ENCODE data around the gene SKAP1. TPM values are rescaled to one million over a fixed set of nuclear protein-coding genes. Genes with fewer than 3 reads are reported as not detected.
A peak's percentile ranks its signal among the peaks of the same experiment; 100 is the strongest.

The SKAP1 gene
- total RNA-seq, 8 experiments from 2014 or later: 1.2 to 7.1 (median 1.5) TPM; not detected in 2

DNA sequence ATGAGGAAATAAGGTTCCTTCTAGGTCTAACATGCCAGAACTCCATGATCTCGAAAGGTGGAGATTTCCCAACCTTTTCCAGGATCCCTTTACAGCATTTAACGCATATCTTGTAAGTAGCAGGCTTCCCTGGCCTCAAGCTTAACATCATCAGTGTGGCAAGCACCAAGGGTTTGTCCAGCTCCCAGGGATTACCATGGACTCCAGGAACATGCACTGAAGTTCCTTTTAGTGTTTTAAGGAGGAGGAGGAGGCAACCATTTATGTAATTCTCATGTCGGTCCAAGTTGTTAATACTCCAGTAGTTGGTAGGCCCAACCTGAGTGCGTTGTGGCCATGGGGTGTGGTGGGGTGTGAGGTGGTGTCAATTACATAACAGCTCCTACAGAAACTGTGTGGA is 11.8 kb upstream of the SKAP1 start:
- ATAC-seq (replicated peaks in 6 of 8): no peak
- Histone ChIP-seq H3K4me3 (no peak overlapping the region), H3K27ac (no peak overlapping the region), H3K4me1 (replicated peaks in 1 of 2) (peaks cover 25 to 53% of the 10 kb centered on the region in 2 donors)
- in situ Hi-C loops (cut with MboI; ENCODE audit: low pct_unique_long_range_greater_than_20kb in 2 of 9, low sequenced_read_pairs in 9 of 9, unreplicated experiment in 9 of 9): no loop called here
- WGBS, 10 experiments: 23 to 96% (median 80%) methylated on average over 1 to 4 of the region's 4 CpGs; no CpG with 5 or more reads in 2 of the 10 experiments

DNA sequence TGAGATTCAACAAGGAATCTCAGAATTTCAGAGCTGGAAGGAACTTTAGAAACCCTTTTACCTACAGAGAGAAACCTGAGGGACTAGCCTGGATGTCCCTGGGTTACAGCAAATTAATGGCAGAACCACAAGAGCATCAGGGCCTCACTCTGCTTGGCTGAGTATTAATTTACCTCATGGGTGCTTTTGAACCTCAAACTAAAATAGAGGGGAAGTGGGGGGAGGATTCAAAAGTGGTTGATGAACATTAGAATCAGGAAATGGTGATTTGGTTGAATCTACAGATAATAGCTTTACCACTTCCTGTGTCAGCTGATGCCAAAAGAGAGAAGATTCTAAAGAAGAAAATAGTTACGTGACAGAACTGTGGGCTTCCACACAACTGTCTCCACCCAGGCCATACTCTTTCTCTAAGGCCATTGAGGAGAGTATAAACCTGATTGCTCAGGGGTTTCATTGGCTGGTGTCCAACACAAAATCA is 11.3 kb upstream of the SKAP1 start:
- H3K27ac ChIP-seq: peak overlapping the region in 1 of 2 donors; percentile 80
- no peak for ATAC-seq (replicated peaks in 6 of 8)
- H3K4me1 ChIP-seq (replicated peaks in 1 of 2): peaks cover 25 to 53% of the 10 kb centered on the region in 2 donors
- in situ Hi-C loops (cut with MboI; ENCODE audit: low pct_unique_long_range_greater_than_20kb in 2 of 9, low sequenced_read_pairs in 9 of 9, unreplicated experiment in 9 of 9): no loop called here
- H3K4me3 ChIP-seq: no peak overlapping the region
- WGBS, 10 experiments: 86 to 100% (median 100%) methylated on average over 1 of the region's 1 CpG; no CpG with 5 or more reads in 7 of the 10 experiments

DNA sequence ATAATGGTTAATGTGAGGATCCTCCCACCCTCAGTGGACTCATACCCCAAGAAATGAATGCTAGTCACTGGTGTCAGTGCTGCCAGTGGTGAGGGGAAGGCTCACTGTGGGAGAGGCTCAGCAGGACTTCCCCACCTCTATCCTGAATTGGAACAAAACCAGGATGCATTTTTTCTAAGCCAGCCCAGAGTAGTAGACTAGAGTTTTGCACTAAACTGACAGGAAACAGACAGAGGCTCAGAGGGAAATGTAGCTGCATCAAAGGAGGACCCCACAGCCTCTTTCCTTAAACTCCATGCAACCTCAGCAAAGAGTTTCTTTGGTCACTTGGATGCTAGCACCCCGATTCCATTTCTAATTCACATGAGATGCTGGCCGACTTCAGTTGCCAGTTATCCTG is 10.7 kb upstream of the SKAP1 start:
- H3K27ac ChIP-seq: peak overlapping the region; percentile 46 to 80
- ATAC-seq (replicated peaks in 6 of 8): no peak
- H3K4me1 ChIP-seq (replicated peaks in 1 of 2): peaks cover 25 to 53% of the 10 kb centered on the region in 2 donors
- 0 to 100% (median 81%) methylated on average over 1 to 2 of the region's 2 CpGs; no CpG with 5 or more reads in 2 of the 10 experiments for WGBS, 10 experiments
- in situ Hi-C loops (cut with MboI; ENCODE audit: low pct_unique_long_range_greater_than_20kb in 2 of 9, low sequenced_read_pairs in 9 of 9, unreplicated experiment in 9 of 9): no loop called here
- no peak overlapping the region for H3K4me3 ChIP-seq

GRCh38 chr17:48439875-48440505 is 10.0 kb upstream of the SKAP1 start:
- Histone ChIP-seq H3K4me1 (replicated peaks in 1 of 2) (peaks cover 25 to 46% of the 10 kb centered on the region in 2 donors), H3K4me3 (no peak overlapping the region), H3K27ac (peak overlapping the region; percentile 46 to 80)
- 0 to 89% (median 46%) methylated on average over 1 to 8 of the region's 8 CpGs; no CpG with 5 or more reads in 3 of the 10 experiments for WGBS, 10 experiments
- in situ Hi-C loops (cut with MboI; ENCODE audit: low pct_unique_long_range_greater_than_20kb in 2 of 9, low sequenced_read_pairs in 9 of 9, unreplicated experiment in 9 of 9): no loop called here
- ATAC-seq (replicated peaks in 6 of 8): peak; percentile 29 to 93 (median 90)

GRCh38 chr17:48439110-48439850 is 9.3 kb upstream of the SKAP1 start:
- no peak overlapping the region for H3K4me3 ChIP-seq
- peaks cover 29 to 41% of the 10 kb centered on the region in 2 donors for H3K4me1 ChIP-seq (replicated peaks in 1 of 2)
- 0 to 100% (median 63%) methylated on average over 1 to 3 of the region's 3 CpGs; no CpG with 5 or more reads in 1 of the 10 experiments for WGBS, 10 experiments
- H3K27ac ChIP-seq: peak overlapping the region; percentile 45 to 80
- peak in 6 of 8 experiments; percentile 36 to 91 (median 70) for ATAC-seq (replicated peaks in 6 of 8)
- in situ Hi-C loops (cut with MboI; ENCODE audit: low pct_unique_long_range_greater_than_20kb in 2 of 9, low sequenced_read_pairs in 9 of 9, unreplicated experiment in 9 of 9): no loop called here

DNA sequence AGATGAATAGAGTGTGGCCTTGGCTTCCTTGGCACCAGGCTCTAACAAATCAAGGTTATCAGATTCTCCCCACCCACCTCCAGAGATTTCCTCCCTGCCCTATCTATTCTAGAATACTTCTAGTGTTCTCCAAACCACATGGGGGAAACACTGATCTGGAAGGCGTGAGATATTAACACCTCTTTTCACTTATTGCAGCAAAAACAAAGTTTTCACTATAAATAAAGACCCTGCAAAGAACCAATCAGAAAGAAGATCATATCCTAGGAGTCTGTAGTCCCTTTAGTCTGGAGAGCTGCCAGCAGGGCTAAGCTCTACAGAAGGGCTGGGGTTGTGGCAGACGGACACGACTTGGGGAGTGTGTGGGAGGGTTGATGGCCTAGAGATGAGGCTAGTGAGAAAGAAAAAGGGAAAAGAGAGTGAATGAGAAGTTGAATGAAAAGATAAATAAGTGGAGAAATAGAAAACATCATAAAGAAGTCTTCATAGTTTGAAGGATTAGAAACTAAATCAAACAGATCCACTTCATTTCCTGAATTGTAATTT is 8.6 kb upstream of the SKAP1 start:
- WGBS, 10 experiments: 39 to 100% (median 84%) methylated on average over 1 to 3 of the region's 3 CpGs; no CpG with 5 or more reads in 1 of the 10 experiments
- in situ Hi-C loops (cut with MboI; ENCODE audit: low pct_unique_long_range_greater_than_20kb in 2 of 9, low sequenced_read_pairs in 9 of 9, unreplicated experiment in 9 of 9): no loop called here
- H3K4me3 ChIP-seq: no peak overlapping the region
- H3K27ac ChIP-seq: peak overlapping the region in 1 of 2 donors; percentile 80
- no peak for ATAC-seq (replicated peaks in 6 of 8)
- H3K4me1 ChIP-seq (replicated peaks in 1 of 2): peaks cover 36 to 46% of the 10 kb centered on the region in 2 donors

GRCh38 chr17:48433896-48434295 is 3.9 kb upstream of the SKAP1 start:
- WGBS, 10 experiments: 40 to 90% (median 60%) methylated on average over 1 to 3 of the region's 6 CpGs; no CpG with 5 or more reads in 3 of the 10 experiments
- H3K27ac ChIP-seq: peak overlapping the region in 1 of 2 donors; percentile 74
- peak in 5 of 8 experiments; percentile 36 to 71 (median 54) for ATAC-seq (replicated peaks in 6 of 8)
- H3K4me1 ChIP-seq (replicated peaks in 1 of 2): peaks cover 26 to 31% of the 10 kb centered on the region in 2 donors
- H3K4me3 ChIP-seq: no peak overlapping the region
- in situ Hi-C loops (cut with MboI; ENCODE audit: low pct_unique_long_range_greater_than_20kb in 2 of 9, low sequenced_read_pairs in 9 of 9, unreplicated experiment in 9 of 9): no loop called here

DNA sequence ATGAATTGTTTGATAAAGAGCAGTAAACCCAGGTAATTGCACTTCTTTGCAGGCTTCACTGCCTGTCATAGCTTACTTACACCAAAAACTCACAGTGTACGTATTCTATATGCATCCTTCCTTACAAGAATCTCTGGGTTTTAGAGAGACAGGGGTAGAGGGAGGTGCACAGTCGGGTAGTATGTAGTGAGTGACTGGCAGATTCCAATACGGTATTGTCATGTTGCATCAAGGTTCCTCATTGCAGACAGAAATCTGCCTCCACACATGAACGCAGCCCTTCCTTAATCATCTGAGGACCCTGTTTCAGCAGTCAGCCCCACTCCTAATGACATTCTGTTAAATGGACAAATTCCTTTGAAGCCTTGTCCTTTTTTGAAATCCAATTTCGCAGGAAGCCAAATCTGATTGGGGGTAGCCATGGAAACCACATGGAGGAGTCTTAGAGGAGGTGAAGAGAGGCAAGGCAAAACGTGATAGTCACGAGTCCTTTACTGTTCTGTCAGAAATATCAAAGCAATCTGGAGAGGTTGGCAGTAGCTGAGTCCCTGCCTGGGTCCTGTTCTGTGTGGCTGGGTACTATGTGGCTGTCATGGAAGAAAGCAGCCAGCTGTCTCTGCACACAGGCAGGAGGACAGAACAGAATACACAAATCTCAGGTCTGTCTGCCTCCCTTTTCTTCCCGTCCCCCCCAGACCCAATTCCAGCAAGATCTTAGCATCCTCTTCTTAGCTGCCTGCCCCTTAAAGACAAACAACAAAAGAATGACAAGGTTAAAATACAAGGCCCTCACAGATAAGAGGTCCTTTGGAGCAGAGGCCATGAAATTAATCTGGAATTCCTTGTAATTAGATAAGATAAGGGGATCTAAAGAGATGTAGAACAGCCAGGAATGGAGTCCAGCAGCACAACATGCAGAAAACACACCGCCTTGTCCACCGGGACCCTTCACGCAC is 3.1 kb upstream of the SKAP1 start:
- H3K27ac ChIP-seq: peak overlapping the region; percentile 10 to 74
- H3K4me3 ChIP-seq: no peak overlapping the region
- WGBS, 10 experiments: 50 to 80% (median 67%) methylated on average over 1 to 10 of the region's 11 CpGs; no CpG with 5 or more reads in 2 of the 10 experiments
- H3K4me1 ChIP-seq (replicated peaks in 1 of 2): peaks cover 20 to 27% of the 10 kb centered on the region in 2 donors
- ATAC-seq (replicated peaks in 6 of 8): peak in 5 of 8 experiments; percentile 35 to 84 (median 75)
- in situ Hi-C loops (cut with MboI; ENCODE audit: low pct_unique_long_range_greater_than_20kb in 2 of 9, low sequenced_read_pairs in 9 of 9, unreplicated experiment in 9 of 9): no loop called here

- H3K27ac ChIP-seq: no peak overlapping the region
- no peak overlapping the region for H3K4me3 ChIP-seq
- 75 to 100% (median 86%) methylated on average over 1 to 6 of the region's 8 CpGs; no CpG with 5 or more reads in 1 of the 10 experiments for WGBS, 10 experiments
- in situ Hi-C loops (cut with MboI; ENCODE audit: low pct_unique_long_range_greater_than_20kb in 2 of 9, low sequenced_read_pairs in 9 of 9, unreplicated experiment in 9 of 9): no loop called here
- peaks cover 21 to 43% of the 10 kb centered on the region in 2 donors for H3K4me1 ChIP-seq (replicated peaks in 1 of 2)
- peak in 1 of 8 experiments; percentile 75 for ATAC-seq (replicated peaks in 6 of 8)
Measured at GRCh38 chr17:48429156-48429555, 858 bp downstream of the SKAP1 start.

DNA sequence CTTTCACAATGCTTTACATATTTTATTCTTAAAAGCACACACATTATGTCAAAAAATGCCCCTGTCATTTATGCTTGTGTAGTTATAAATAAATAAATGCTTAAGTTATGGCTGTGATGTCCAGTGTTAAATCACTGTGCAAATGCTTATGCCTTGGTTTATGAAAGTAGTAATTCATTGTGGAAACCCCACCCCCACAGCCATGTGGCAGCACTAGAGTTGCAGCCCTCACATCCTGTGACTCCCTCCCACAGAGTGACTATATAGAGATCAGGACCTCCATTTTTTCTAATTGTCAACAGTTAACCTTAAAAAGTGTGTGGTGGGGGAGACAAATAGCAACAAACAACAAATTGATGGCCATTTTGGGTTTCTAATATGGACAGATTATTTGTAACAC is 2.4 kb downstream of the SKAP1 start:
- Histone ChIP-seq H3K27ac (no peak overlapping the region), H3K4me1 (replicated peaks in 1 of 2) (peaks cover 6 to 27% of the 10 kb centered on the region in 2 donors), H3K4me3 (no peak overlapping the region)
- in situ Hi-C loops (cut with MboI; ENCODE audit: low pct_unique_long_range_greater_than_20kb in 2 of 9, low sequenced_read_pairs in 9 of 9, unreplicated experiment in 9 of 9): no loop called here
- ATAC-seq (replicated peaks in 6 of 8): peak in 5 of 8 experiments; percentile 38 to 88 (median 66)

DNA sequence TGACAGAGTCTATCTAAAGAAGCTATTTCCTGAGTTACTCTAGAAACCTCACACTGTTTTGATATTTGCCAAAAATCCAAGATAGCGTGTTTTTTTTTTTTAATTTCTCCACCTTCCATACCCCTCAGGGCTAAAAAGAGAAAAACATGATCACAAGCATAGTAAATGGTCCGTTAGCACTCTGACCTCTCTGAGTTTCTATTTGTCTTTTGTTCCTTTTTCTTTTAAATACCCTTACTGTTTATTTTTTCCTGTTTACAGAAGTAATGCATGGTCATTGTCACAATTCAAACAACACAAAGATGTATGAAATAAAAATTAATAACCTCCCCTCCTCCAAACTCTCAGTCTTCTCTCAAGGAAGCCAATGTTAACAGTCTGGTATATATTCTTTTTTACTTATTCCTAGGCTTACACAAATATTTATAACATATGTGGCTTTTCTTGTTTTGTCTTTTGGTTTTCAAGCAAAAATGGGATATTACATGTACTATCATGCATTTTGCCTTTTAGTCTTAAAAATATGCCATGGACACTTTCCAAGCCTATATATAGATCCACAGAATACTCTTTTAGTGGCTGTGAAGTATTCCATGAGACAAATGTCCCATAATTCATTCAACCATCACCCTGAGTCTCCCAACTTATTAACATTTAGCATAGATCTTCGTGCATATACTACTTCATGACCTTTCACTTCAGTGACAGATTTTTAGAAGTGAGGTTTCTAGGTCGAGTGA is 3.1 kb downstream of the SKAP1 start:
- H3K27ac ChIP-seq: no peak overlapping the region
- no peak for ATAC-seq (replicated peaks in 6 of 8)
- in situ Hi-C loops (cut with MboI; ENCODE audit: low pct_unique_long_range_greater_than_20kb in 2 of 9, low sequenced_read_pairs in 9 of 9, unreplicated experiment in 9 of 9): no loop called here
- peaks cover 6 to 26% of the 10 kb centered on the region in 2 donors for H3K4me1 ChIP-seq (replicated peaks in 1 of 2)
- WGBS, 10 experiments: 43 to 100% (median 87%) methylated on average over 1 to 4 of the region's 4 CpGs
- no peak overlapping the region for H3K4me3 ChIP-seq

All from motor neuron (in vitro differentiated cells).